HG03135 (cell line): ENCODE results near the gene LOC101059915.
"Not testable (repeated sequence)": the region's sequence is repeated elsewhere in the genome, so short reads cannot be mapped to it uniquely, and the experiment has no call there.

Source experiments
- ATAC-seq: cut with Tn5 transposase; IDR thresholded peaks from one replicate; pipeline ENCODE4 v1.9.1; 2021; ENCODE audit warnings: mild to moderate bottlenecking, moderate library complexity; ENCODE audit not compliant: unreplicated experiment

Gene LOC101059915

GRCh38 chrX:71638409-71638808, 28.9 kb upstream of the LOC101059915 start:
- no peak for ATAC-seq

DNA sequence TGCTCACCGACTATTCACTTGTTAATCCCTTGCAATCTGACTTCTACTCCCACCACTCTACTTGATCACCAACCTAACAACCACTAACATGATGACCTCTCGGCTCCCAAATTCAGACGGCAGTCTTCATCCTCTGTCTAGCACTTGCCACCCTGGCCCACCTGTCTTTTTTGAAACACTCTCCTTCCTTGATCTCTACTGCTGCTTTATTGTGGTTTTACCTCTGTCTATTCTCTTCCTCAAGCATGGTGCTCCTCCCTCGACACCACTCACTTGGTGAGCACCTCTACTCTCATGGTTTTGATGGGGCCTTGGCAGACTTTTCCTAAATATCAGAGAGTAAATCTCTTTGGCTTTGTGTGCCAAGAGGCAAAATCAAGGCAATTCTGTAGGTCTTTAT, 27.3 kb upstream of the LOC101059915 start:
- ATAC-seq, result no peak

DNA sequence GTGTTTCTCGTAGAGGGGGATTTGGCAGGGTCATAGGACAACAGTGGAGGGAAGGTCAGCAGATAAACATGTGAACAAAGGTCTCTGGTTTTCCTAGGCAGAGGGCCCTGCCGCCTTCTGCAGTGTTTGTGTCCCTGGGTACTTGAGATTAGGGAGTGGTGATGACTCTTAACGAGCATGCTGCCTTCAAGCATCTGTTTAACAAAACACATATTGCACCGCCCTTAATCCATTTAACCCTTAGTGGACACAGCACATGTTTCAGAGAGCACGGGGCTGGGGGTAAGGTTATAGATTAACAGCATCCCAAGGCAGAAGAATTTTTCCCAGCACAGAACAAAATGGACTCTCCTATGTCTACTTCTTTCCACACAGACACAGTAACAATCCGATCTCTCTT, 22.9 kb upstream of the LOC101059915 start:
- ATAC-seq, result not testable (repeated sequence)

GRCh38 chrX:71650333-71650969, 16.9 kb upstream of the LOC101059915 start:
- peak; percentile 84 for ATAC-seq

GRCh38 chrX:71652405-71652804, 14.9 kb upstream of the LOC101059915 start:
- no peak for ATAC-seq

DNA sequence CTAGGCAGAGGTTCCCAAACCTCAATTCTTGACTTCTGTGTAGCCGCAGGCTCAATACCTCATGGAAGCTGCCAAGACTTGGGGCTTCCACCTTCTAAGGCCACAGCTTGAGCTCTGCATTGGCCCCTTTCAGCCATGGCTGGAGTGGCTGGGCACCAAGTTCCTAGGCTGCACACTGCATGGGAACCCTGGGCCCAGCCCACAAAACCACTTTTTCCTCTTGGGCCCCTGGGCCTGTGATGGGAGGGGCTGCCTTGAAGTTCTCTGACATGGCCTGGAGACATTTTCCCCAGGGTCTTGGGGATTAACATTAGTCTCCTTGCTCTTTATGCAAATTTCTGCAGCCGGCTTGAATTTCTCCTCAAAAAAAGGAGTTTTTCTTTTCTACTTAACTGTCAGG, 14.0 kb upstream of the LOC101059915 start:
- no peak for ATAC-seq

GRCh38 chrX:71657267-71657666, 10.1 kb upstream of the LOC101059915 start:
- ATAC-seq, result no peak

DNA sequence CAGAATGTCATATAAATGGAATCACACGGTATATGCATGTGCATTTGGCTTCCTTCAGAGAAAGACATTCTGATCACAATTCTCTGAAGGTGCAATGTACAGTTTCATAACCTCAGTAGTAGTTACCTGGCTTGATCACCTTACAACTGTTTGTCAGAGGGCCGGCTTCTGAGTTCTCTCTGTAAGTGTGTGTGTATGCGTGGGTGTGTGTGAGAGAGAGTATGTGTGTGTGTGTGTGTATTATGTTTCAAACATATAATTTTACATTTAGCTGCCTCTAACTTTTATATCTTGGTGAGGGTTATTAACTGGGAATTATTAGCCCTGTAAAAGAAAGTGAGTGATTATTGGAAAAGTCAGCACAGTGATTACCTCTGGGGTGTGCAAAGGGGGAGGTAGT, 8.0 kb upstream of the LOC101059915 start:
- no peak for ATAC-seq

DNA sequence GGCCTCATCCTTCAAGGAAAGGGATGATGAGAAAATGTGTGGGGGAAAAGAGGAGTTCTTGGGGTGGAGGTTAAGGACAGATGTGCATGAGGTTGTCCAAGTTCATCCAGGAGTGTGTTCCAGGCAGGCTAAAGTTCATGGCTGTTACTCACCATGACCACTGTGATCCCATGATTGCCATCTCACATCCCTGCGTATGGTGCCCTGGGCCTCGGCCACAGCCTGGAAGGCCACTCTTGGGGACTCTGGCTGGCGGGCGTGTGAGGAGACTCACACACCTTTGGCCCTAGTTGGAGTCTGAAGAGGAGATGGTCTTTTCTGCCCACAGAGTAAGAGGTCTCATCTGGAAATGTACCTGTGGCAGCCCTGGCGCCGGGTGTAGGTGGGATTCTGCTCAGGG, 7.4 kb upstream of the LOC101059915 start:
- ATAC-seq, result no peak

DNA sequence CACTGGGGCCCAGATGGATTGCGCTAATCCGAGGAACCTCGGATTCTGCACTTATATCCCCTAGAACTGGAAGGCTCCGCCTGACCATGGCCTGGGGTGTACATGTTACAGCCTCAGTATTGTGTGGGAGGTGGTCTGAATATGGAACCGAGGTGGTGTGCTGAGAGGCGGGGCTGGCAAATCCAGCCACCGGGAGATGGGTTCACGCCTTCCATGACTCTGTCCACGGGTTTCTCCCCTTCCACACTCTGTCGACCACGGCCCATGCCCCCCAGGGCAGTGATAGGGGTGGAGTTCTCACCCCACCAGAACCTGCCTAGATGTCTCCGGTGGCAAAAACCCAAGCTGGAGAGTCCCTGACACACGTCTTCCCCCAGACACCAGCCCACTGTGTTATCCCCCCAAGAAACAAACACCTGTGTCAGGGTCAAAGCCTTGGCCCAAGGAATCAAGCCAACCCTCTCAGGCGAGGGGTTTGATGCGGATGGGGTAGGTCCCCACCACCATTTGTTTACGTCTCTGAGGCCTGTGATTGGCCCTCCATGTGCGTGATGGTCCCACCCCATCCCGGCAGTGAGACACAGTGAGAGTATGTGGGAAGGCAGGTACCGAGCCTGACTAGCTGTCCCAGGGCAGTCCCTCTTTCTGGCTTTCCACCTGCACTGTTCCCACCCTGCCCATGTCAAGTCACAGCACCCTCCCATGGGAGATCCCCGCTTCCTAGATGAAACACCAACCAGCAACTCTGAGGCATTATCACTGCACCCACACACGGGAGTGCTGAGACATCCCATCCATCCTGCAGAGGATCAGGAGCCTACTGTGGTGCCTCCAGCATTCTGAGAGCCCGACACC, 6.6 kb upstream of the LOC101059915 start:
- no peak for ATAC-seq

DNA sequence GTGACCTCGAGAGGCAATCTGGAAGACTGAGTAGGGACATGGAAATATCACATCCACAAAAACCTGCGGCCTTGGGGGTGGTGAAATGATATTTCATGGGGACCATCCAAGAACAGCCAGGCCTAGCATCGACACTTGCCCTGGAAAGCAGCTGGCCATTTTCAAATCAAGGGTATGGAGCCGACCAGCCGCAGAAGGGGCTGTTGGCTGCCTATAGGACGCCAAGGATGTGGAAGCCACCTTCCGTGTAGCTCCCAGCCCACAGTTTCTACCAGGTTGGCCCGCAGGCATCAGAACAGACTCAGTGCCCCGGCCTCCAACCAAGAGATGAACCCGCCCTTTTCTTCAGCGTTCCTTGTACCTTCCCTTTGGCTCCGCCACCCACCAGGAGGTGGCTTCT, 5.4 kb upstream of the LOC101059915 start:
- ATAC-seq, result no peak

DNA sequence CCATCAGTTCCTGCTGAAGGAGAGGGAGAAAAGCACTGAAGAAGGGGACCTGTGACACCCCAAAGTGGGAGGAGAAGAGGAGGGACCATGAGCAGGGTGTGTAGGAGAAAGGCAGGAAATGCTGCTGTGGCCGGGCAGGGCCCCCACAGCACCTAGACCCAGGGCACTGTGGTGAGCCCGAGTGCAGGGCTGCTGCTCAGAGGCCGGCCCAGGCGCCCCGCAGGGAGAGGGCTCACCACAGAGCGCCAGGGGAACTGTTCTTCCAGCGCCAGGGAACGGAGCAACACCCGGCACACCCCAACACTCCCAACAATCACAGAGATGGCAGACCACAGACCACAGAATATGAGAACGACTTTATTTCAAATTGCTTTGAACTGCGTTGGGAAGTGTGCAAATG, 4.7 kb upstream of the LOC101059915 start:
- not testable (repeated sequence) for ATAC-seq

GRCh38 chrX:71663238-71663637, 4.1 kb upstream of the LOC101059915 start:
- not testable (repeated sequence) for ATAC-seq

DNA sequence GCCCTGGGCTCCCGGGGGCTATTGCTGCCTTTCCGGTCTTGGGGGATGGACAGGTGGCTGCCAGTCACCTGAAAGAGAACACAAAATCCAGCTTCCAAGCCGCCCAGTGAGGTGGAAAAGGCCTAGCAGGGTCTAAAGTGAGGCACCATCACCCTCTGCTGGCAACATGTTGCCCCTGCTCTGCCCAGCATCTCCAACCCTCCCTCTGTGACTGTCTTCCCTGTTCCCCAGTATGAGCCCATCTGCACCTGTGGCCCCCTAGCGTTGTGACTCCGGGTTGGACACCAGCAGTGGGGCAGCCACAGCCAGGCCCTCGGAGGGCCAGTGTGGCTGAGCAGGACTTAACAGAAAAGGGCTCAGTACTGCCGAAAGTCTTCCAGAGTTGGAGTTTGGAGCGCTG, 3.1 kb upstream of the LOC101059915 start:
- not testable (repeated sequence) for ATAC-seq

DNA sequence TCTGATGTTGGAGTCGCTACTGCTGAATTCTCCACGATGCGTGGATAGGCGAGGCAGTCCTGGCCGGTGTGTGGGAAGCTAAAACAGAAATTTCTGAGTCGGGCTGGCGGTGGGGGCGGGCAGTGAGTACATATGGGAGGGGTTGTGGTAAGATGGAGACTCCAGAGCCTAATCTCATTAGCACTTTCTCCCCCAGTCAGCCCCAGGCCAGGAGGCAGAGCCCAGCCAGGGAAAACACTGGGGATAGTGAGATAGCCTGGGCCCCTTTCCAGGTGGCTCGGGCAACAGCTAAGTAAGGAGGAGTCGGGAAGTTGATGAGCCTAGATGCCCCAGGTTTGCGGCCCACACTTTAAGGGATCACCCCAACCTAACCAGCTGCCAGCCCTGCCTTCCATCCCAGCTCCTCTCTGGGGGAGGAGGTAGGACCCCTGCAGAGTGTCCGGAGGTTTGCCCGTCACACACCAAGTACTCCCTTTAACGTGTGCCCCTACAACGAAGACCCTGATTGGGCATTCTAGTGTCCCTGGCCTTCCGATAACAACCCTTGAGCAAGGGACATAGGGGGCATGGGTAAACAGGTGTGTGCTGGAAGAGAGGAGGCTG, 2.4 kb upstream of the LOC101059915 start:
- no peak for ATAC-seq

DNA sequence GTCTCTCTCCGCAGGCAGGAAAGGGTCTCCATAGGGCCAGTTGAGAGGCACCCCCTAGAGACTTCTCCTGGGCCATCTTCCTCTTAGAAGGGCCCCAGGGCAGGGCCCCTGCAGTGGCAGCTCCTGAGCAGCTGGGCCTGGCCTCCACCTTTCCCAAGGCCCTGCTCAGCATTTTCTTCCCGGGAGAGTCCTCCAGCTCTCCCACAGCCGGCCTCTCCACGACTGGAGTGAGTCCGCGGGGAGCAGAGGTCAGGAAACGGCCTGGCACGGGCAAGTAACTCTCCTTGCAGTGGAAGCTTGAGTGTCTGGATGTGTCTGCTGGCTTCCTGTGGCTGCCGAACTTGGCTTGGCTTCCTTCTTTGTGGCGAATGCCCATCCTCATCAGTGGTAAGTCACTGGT, 1.6 kb upstream of the LOC101059915 start:
- no peak for ATAC-seq

DNA sequence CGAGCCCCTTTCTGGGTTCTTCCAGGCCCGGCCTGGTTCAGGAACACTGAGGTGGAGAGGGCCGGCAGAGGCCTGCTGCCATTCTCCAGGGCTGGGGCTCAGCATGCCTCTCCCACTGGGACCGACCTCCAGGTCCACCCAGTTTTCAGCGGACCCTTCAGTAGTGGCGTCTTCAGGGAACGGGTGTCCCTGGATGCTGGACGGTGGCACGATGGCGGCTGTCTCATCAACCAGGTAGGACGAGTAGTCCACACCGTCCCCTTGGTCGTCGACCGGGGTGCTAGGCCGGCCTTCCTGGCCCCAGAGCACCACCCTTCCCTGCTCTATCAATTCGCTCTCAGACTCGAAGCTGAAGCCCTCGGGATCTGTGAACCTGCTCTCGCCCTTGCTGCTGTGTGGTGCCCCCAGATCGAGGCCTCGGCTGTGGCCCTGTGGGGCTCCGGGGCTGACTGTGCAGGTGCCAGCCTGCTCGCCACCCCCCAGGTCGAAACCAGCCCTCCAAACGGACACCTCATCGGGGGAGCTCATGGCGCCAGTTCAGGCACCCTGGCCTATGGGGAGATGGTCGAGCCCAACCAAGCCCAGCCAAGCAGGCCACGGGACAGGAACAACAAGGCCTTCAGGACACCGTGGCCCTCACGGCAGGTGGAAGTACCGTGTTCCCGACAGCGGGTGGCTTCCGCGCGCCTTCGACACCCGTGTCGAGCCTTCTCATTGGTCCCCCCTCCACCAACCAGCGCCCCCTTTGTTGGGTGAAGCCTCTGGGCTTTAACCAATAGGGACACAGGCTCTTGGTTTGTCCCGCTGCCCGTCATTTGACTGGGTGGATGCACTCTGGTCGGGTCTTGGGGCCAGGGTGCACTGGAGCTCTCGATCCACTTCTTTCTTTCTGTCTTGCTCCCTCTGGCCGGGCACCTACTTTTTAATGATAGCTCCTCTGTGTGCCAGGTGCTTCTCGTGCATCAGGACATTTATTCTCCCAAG, 814 bp upstream of the LOC101059915 start:
- no peak for ATAC-seq

GRCh38 chrX:71668248-71668595, 876 bp downstream of the LOC101059915 start:
- no peak for ATAC-seq

GRCh38 chrX:71669492-71669891, 2.1 kb downstream of the LOC101059915 start:
- no peak for ATAC-seq

DNA sequence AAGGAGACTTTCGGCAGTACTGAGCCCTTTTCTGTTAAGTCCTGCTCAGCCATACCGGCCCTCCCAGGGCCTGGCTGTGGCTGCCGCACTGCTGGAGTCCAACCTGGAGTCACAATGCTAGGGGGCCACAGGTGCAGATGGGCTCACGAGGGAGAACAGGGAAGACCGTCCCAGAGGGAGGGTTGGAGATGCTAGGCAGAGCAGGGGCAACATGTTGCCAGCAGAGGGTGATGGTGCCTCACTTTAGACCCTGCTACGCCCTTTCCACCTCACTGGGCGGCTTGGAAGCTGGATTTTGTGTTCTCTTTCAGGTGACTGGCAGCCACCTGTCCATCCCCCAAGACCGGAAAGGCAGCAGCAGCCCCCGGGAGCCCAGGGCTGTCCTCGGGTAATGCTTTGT, 2.6 kb downstream of the LOC101059915 start:
- ATAC-seq, result not testable (repeated sequence)
